ENCODE measurements around the gene PSME4. TPM values are rescaled to one million over a fixed set of nuclear protein-coding genes. Genes with fewer than 3 reads are reported as not detected.
"Not testable (repeated sequence)": the region's sequence is repeated elsewhere in the genome, so short reads cannot be mapped to it uniquely, and the experiment has no call there.

The PSME4 gene
- total RNA-seq, 1 donor from 2014 or later: 50.9 TPM

DNA sequence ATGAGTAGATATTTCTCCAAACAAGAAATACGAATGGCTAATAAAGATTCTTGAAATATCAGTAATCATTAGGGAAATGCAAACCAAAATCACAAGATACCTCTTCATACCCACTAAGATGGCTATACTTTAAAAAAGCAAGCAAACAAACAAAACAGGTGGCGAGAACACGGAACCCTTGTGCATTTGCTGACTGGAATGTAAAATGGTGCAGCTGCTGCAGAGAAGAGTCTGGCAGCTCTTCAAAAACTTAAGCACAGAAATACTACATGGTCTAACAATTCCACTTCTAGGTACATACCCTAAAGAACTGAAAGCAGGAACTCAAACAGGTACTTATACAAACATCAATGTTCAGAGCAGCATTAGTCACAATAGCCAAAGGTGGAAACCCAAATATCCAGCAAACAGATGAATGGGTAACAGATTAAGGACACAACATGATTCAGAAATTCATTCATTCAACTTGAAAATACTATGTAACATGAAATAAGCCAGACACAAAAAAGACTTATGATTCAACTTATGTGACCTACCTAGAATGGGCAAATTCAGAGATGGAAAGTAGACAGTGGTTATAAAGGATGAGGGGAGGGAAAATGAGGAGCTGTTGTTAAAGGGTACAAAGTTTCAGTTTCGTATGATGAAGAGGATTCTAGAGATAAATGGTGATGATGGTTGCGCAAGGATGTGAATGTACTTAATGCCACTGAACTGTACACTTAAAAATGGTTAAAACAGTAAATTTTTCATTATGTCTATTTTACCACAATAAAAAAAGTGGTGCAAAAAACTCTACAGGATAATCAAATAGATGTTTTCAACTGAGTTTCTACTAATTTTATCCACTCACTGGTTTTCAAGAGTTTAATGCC lies 84.2 kb downstream of the PSME4 start:
- DNase-seq (ENCODE audit: low read depth, low spot score): no peak

DNA sequence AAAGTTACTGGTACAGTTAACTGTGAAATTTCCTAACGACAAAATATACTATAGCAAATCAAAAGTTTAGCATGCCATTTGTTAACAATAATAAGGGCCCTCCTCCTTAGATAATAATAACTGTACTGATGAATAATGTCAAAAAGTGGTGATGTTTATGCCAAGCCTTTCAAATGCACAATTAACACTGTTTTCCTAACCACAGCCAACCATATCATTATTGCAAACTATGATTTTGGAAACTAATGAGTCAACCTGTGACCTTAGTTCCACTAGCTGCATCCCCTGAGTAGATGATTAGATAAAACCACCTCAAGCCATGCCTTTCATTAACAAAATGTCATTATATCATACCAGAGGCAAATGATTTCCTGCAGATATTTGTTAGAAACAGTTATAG lies 85.9 kb downstream of the PSME4 start:
- DNase-seq (ENCODE audit: low read depth, low spot score): no peak

- DNase-seq (ENCODE audit: low read depth, low spot score): no peak
Observed at GRCh38 chr2:53881986-53882385, 88.8 kb downstream of the PSME4 start.

- DNase-seq (ENCODE audit: low read depth, low spot score): no peak
Observed at GRCh38 chr2:53881360-53881759, 89.4 kb downstream of the PSME4 start.

GRCh38 chr2:53880756-53881155 lies 90.0 kb downstream of the PSME4 start:
- DNase-seq (ENCODE audit: low read depth, low spot score): no peak

DNA sequence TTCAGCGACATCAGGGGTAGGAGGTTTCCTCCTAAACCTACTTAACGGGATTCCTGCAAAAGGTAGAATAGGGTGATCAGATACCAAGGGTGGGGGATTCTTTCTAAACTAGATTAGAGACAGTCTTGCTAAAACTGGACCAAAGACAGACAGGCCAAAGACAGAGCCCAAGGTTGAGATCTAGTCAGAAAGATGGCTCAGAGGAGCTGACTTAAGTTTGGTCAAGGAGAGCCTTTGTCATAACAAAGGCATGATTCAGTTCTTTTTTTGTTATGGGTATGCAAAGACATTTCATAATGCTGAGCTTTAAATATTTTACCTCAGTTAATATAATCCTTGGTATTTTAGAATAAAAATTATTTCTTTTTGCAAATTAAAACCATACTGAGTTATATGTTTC lies 93.2 kb downstream of the PSME4 start:
- DNase-seq (ENCODE audit: low read depth, low spot score): no peak

DNA sequence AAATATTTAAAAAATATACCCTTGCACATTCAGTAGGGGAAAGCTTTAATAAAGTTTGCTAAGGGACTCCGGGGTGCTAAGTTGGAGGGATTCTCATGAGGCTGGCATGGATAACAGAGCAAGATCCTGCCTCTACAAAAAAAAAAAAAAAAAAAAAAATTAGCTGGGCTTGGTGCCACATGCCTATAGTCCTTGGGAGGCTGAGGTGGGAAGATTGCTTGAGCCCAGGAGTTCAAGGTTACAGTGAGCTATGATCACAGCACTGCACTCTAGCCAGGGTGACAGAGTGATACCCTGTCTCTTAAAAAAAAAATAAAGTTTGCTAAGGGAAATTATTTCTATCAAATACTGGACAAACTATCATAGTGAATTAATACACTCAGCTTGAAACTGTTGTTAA lies 93.7 kb downstream of the PSME4 start:
- no peak for DNase-seq (ENCODE audit: low read depth, low spot score)

DNA sequence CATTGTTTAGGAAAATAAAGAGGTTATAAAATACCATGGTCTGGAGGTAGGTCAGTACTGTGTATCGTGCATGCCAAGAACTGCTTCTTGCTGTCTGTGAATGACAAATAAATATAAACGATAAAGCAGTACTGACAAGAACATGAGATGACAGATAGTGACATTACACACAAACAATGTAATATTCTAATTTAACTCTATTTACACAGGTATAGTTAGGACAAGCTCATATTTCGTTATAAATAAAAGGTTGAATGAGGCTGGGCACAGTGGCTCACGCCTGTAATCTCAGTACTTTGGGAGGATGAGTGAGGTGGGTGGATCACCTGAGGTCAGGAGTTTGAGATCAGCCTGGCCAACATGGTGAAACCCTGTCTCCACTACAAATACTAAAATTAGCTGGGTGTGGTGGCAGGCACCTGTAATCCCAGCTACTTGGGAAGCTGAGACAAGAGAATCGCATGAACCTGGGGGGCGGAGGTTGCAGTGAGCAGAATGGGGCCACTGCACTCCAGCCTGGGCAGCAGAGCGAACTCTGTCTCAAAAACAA lies 96.3 kb downstream of the PSME4 start:
- DNase-seq (ENCODE audit: low read depth, low spot score): no peak

DNA sequence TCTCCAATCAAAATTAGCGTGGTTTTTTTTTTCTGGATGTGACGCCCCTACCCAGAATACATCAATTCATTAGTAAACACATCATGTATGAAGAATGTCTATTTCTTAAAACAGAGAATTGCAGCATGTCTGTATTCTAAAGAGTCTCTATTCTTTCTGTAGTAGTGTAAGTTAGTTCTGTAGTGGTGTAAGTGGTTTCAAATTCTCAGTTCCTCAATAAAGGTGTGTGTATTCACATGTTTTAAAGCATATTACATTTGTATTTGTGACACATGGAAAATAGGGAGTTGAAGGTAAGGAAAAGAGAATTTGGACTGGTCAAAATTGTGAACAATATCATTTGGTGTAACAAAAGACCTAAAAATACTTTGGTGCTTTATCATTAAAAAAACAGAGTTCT lies 103.0 kb downstream of the PSME4 start:
- no peak for DNase-seq (ENCODE audit: low read depth, low spot score)

- no peak for DNase-seq (ENCODE audit: low read depth, low spot score)
Observed at GRCh38 chr2:53867169-53867568, 103.6 kb downstream of the PSME4 start.

- DNase-seq (ENCODE audit: low read depth, low spot score): no peak
Observed at GRCh38 chr2:53865962-53866361, 104.8 kb downstream of the PSME4 start.

DNA sequence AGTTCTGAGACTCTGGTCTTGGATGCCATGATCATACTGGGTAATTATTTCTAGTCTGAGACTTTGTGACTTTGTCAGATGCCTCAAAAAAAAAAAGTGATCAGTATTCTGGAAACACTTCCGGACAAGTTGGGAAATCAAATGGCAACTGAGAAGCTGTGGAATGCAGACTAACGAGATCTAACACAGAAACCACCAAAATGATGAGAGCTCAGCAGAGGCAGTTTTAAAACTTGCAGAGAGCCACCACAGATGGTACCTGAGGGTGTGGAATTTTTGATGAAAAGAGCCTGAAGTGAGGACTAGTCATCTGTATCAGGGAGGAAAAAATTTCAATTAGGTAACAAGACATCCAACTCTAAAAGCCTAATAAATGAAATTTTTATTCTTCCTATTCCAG lies 105.5 kb downstream of the PSME4 start:
- DNase-seq (ENCODE audit: low read depth, low spot score): no peak

GRCh38 chr2:53863538-53864227 lies 107.1 kb downstream of the PSME4 start:
- no peak for DNase-seq (ENCODE audit: low read depth, low spot score)

GRCh38 chr2:53861824-53862223 lies 109.0 kb downstream of the PSME4 start:
- DNase-seq (ENCODE audit: low read depth, low spot score): no peak

GRCh38 chr2:53859206-53860181 lies 111.3 kb downstream of the PSME4 start, which contains the start of gene GPR75:
GPR75 (minus strand) TSS chr2:53859967; CDS start chr2:53854756, 5,211 bp downstream.
- no peak for DNase-seq (ENCODE audit: low read depth, low spot score)

DNA sequence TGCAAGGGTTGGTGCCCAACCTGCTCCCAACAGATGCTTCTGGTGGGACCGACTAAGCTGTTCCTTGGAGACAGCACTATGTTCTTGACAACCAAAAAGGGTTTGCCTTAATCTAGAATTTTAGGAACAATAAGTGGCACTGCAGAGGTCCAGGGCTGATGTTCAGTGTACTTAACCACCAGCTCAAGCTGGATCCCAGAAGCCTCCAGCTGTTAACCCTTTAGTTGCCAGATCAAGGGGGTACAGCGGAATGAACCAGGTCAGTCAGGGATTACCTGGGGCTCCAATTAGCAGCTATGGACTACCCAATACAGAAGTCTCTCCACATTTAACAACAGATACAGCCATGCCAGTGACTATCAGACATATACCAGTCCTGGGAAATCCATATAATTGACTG lies 114.5 kb downstream of the PSME4 start:
- DNase-seq (ENCODE audit: low read depth, low spot score): no peak

GRCh38 chr2:53854678-53855077 lies 116.1 kb downstream of the PSME4 start:
- no peak for DNase-seq (ENCODE audit: low read depth, low spot score)

DNA sequence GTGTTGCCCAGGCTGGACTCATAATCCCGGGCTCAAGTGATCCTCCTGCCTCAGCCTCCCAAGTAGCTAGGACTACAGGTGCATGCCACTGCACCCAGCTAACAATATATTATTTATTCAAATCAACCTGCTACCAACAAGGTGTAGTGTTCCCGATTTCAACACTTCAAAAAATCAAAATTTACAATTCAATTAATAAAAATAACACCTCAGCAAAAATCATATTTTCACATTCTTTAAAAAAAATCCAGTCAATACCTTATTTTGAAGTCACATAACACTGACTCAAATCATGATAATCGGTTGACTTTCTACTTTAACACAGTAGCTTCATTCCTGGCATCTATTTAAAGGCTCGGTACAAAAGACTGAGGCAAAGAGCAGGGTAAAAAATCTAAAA lies 118.3 kb downstream of the PSME4 start:
- DNase-seq (ENCODE audit: low read depth, low spot score): no peak

- not testable (repeated sequence) for DNase-seq (ENCODE audit: low read depth, low spot score)
Observed at GRCh38 chr2:53851052-53851757, 119.6 kb downstream of the PSME4 start.

DNA sequence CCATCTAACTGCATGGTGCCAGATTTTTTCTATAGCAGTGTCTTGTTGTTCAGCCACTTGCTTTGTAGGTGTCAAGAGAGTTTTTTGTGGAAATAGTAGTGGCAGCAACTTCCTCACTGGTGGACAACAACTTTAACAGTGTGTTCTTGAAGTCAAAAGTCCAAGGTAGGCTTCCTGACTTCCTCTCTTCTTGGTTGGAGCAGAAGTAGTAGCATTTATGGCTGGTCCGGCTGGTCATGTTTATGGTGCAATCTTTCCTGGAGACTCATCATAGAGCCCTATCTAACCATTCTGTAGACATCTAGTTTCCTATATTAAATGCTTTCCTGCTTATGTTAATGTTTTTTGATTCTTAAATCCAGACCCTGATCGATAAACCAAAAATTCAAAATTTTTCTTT lies 122.7 kb downstream of the PSME4 start:
- no peak for DNase-seq (ENCODE audit: low read depth, low spot score)

GRCh38 chr2:53843595-53843994 lies 127.2 kb downstream of the PSME4 start:
- no peak for DNase-seq (ENCODE audit: low read depth, low spot score)
